Globus pallidus (tissue), 1 donor: ENCODE data around the gene RNF130.
A peak's percentile ranks its signal among the peaks of the same experiment; 100 is the strongest.
"Not testable (repeated sequence)": the region's sequence is repeated elsewhere in the genome, so short reads cannot be mapped to it uniquely, and the experiment has no call there.

Source experiments
- DNase-seq: peaks from one replicate; pipeline ENCODE4 v3.0.0-alpha.2; 2015; ENCODE audit warnings: low spot score

Gene RNF130

DNA sequence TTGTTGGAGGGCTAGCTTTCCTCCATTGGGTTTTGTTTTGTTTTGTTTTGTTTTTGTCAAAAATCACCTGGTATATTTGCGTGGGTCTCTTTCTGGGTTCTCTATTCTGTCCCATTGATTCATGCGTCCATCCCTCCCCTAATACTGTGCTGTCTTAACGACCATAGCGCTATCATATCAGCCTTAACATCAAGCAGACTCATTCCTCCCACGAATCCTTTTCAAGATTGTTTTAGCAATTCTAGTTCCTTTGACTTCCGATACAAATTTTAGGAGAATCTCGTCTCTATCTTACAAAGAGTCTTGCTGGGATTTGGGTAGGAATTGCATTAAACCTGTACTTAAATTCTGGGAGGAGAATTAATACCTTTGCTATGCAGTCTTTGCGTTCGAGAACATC lies 31.1 kb upstream of the RNF130 start:
- no peak for DNase-seq

DNA sequence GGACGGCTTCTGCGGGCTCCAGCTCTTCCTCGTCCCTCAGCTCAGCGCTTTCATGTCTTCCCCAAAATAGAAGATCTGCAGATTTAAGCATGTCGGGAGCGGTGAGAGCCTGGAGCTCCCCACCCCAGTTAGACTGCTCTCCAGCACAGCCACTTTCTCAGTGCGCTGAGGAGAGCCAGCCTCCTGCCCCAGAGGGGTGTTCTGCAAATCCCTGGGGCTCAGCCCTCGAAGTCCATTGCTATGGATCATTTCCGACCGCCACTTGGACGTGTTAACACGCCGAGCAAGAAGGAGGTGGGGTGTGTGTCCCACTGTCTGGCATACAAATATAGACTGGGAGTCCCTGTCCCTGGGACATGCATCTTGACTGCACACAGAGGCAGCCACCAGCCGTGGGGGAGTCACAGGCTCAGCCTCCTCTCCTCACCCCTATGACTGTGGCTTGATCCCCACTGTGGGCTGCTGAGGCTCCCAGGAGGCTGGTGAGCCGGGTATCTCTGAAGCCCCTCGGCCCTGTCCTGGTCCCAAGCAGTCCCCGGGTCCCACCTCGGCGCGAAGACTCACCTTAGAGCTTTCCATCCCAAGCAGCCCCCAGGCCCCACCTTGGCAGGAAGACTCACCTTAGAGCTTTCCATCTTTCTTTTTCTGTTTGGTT lies 30.0 kb upstream of the RNF130 start:
- DNase-seq, result no peak

DNA sequence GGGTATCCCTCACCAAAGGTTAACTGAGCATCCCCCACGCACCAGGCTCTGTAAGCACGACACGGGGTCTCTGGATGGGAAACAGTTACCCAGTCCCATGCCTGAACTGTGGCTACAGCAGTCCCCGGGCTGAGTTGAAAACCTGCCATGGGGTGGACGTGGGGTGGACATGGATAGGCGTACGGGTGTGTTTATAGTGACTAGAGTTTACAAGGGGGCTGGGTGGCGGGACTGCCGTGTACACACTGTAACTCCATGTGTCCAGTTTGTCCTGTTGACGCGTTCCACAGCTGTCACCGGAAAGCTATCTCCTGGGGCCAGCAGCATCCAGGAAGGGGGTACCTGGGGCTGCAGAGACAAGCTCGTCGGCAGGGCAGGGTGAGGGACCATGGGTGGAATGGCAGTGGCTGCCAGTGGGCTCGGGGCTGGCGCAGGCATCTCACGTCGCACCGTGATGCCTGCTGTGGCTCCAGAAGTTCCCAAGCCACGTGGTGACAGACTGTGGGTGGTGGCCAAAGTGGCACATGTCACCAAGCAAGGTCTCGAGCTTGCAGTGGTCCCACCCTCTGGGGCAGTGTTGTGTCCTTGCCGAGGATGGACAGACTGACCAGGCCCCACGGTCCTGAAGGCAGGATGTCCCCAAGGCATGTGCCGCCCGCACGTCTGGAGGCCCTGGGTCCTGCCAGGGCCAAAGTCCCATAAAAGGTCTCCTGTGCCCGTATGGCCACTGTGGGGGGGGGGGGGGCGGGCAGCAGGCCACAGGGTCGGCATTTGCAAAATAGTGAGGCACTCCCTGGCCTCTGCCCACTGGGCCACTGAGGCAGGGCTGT lies 29.3 kb upstream of the RNF130 start:
- DNase-seq, result no peak

DNA sequence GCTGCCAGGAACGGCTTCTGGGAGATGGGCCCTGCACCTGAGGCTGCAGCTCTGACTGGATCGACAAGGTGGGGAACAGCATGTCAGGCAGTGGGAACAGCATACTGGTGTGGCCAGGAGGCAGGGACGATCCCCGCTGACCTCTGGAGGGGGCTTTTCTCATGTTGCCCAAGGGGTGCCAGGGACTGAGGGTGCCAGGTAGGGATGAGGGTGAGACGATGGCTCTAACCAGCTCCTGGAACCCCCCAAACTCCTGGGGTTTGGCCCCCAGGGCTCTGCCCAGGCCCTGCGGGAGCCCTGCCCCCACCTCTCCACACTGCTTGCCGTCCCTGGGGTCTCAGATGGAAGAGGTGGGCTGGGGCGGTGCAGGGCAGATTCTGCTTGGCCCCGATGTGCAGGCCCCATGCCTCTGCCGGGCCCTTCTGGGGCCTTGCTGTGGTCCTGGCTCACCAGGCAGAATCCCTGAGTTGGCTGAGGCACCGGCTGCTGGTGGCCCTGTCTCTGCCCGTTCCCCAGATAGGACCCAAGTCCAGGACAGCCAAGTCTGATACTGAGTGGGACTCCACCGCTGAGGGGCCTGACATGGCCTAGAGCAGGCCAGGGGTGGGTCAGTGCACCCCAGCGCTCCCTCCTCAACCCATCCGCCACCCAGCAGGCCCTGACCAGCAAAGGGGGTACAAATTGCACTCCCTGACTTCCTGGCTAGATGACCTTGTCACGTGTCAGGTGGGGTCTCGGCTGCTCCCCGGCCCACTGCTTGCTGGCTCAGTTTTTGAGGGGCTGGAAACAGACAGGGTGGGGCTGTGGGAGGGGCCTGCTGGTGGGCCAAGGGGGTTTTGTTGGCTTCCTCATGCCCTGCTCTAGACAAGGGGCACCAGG lies 28.4 kb upstream of the RNF130 start:
- no peak for DNase-seq

DNA sequence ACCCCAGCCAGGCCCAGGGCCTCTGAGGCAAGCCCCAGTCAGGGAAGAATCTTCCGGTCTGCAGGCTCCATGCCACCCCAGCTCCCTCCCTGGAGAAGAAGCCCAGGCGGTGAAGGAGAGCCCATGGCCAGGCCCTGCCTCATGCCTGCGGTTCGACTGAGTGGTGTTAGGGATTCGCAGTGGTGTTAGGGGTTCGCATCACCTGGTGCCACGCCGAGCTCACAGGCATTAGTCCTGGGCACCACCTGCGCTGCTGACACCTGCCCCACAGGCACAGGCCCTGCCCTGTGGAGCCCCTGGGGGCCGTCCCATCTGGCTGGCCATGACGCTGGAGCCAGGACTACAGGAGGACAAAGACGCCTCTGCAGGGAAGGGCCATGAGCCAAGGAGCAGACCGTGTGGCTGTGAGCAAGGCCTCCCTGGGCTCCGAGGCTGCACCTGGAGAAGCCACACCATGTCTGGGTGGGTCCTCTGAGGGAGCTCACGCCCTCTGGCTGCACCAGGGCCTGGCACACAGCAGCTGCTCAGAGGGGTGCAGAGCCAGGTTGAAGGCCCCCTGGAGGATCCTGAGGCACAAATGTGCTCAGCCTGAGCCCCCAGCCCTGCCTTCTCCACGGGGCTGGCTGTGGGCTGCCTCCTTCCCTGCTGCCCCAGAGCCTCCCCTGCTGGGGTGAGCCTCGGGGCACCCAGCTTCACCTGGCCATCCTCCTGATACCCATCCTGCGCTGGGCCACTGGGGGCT lies 27.6 kb upstream of the RNF130 start:
- no peak for DNase-seq

DNA sequence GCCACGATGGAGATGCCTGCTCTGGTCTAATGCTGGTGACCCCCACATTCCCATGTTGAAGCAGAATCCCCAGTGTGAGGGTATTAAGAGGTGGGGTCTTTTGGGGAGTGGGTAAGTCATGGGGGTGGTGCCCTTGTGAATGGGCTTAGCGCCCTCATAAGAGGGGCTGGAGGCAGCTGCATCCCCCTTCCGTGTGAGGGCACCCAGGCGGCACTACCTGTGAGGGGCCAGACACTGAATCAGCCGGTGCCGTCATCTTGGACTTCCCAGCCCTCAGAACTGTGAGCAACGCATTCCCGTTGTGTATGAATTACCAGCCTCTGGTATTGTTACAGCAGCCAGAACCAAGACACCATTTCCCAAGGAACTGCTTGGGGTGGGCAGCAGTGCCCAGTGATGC lies 27.0 kb upstream of the RNF130 start:
- DNase-seq, result no peak

DNA sequence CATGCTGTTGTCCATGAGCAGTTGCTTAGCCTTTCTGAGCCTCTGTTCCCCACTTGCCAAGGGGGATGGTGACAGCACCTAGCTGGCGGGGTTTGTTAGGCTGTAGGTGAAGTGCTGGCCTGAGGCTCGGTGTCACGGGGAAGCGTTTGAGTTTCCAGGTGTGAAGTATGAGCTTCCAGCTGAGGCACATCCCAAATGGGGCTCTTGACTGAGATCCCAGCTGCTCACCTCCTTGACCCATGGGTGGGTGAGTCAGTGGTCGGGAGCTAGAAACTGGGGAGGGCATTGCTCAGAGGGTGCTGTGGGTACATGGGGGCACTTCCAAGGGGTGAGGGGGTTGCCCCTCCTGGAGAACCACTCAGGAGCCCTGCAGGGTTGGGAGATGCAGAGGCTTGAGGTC lies 26.4 kb upstream of the RNF130 start:
- DNase-seq, result no peak

DNA sequence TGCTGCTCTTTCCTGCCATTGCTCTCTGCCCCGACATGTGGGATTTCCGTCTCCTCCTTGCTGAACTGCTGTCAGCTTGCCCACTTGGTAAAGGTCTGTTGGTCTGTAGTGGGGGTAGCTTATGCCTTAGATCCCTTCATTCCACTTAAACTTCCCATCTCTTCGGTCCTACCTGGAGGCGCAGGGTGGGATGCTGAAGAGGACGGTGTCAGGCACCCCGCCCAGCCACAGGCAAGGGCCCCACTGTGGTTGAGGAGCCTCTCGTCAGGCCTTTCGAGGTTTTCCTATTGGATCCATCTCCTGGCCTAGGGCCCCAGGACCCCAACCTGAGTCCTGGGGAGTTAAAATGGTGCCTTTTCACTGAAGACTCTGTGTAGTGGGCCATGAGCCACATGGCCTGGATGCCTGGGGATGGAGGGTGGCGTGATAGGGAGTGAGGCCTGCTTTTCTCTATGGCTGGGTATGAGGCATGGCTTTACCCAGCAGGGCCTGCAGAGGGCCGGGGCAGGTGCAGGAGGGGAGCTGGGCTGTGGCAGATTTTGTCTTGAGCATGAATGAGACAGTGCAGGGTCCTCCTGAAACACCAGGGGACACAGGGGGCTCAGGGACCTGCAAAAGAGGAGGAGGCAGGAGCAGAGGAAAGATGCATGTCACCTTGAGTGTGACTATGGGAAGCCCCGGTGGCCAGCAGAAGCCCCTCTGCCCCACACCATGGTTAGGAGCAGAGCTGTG lies 25.8 kb upstream of the RNF130 start:
- DNase-seq, result no peak

DNA sequence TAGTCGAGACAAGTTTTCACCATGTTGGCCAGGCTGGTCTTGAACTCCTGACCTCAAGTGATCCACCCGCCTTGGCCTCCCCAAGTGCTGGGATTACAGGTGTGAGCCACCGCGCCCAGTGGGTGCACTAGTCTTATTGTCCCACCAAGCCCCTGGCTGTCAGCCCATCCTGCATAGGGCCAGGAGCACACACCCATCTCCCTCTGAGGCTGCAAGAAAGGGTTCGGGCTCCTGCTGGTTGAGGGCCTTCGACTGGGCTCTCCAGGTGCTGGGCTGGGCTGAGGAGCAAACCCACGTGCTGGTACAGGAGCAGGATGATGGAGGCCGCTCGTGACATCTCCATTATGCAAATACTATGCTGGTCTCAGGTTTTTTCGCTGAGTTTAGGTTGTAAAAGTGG lies 25.1 kb upstream of the RNF130 start:
- no peak for DNase-seq

DNA sequence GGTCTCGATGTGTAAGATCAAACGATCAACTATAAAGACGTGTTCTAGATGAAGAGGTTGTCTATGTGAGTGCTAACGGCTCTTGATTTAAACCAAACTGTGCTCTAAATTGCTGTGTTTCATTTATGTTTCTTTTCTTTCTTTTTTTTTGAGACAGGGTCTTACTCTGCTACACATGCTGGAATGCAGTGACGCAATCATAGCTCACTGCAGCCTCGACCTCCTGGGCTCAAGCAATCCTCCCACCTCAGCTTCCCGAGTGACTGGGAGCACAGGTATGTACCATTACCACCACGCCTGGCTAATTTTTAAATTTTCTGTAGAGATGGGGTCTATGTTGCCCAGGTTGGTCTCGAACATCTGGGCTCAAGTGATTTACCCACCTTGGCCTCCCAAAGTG lies 24.0 kb upstream of the RNF130 start:
- DNase-seq, result no peak

DNA sequence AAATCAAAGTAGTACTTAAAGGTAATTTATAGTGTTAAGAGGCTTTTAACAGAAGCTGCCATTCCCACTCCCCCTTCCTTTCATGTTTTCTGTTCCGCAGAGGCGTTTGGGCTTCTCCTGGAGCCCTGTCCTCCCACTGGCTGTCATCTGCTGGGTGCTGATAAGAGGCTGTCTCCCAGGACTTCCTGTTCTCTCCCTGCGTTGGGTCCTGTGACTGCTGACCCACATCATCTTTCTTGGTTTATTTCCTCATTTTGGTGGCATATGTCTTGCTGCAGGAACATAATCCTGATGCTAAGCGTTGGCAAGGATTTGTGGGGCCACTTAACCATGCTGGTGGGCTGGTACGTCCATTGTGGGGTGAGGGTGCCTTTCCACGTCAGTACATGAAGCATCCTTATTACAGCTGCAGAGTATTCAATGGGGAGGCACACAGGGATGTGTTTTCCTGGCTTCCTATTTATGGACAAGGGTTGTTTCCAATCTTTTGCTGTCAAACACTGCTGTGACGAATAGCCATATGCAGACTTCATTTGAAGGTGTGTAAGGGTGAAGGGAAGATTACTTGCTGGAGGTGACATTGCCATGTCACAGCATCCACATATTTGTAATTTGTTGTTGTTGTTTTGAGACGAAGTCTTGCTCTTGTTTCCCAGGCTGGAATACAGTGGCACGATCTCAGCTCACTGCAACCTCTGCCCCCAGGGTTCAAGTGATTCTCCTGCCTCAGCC lies 22.3 kb upstream of the RNF130 start:
- DNase-seq, result peak; percentile 57

DNA sequence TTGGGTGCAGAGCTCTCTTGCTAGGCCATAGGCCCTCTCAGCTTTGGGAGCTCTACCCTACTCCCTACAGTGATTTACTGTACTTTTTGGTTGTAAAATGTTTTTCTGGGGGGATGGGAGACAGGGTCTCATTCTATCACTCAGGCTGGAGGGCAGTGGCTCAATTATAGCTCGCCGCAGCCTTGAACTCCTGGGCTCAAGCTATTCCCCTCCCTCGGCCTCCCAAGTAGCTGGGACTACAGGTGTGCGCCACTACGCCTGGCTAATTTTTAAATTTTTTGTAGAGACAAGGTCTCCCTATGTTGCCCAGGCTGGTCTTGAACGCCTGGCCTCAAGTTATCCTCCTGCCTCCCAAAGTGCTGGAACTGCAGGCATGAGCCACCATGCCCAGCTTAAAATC lies 21.7 kb upstream of the RNF130 start:
- no peak for DNase-seq

DNA sequence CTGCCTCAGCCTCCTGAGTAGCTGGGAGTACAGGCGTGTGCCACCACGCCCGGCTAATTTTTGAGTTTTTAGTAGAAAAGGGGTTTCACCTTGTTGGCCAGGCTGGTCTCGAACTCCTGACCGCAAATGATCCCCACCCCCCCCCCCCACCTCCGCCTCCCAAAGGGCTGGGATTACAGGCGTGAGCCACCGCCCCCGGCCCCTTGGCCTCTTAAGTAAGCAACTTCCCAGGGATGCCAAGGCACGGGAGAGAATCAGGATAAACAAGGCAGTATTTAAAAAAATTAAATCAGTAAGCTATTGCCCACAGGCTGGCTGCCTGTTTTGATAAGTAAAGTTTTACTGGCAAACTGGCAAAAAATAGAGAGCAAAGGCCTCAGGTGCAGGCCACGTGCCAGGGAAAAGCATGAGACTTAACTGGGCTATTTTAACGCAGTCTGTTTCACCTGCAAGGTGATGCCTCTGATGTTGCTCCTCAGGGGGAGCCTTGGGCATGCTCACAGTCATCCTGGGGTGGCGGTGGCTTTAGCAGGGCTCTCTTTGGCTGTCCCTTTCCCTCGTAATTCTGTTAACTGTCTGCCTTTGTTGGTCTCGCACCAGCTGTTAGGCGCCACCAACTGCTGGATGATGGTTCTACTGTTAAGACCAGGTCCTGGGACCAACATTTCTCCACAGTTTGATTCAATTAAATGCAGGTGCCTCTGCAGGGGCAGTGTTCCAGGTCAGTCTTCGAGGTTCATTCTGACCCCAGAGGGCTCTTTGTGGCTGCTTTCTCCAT lies 19.4 kb upstream of the RNF130 start:
- DNase-seq, result peak; percentile 55

DNA sequence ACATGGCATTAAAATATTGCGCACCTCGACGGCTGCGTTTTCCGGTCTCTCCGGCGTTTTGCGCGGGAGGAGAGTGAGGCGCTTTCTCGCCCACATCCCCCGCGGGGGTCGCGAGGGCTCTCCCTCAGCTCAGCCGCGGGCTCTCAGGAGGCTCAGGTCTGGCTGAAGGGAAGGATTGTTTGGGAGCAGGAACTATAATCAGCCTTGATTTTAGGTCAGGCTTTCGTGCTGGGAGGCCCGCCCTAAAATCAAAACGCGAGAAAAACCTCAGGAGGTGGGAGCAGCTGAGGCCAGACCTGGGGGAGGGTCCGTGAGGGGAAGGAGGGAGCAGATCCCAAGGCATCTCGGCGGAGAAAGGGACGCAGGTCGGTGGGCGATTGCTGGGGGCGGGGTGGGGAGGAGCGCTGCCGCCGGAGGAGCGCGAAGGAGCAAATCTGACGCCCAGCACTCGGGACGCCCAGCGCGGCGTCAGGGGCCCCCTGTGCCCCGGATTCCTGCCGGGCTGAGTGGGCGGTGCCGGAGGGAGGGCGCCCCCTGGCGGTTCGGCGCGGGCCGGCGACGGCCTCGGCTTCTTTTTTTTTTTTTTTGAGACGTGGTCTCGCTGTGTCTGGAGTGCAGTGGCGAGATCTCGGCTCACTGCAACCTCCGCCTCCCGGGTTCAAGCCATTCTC lies 18.7 kb upstream of the RNF130 start:
- peak; percentile 56 for DNase-seq

DNA sequence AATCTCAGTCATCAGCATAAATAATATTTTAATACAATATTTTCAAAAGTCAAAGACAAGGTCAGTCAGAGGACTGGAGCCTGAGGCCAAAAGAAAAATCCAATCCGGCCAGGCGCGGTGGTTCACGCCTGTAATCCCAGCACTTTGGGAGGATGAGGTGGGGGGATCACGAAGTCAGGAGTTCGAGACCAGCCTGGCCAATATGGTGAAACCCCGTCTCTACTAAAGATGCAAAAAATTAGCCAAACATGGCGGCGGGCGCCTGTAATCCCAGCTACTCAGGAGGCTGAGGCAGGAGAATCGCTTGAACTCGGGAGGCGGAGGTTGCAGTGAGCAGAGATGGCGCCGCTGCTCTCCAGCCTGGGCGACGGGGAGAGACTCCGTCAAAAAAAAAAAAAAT lies 18.1 kb upstream of the RNF130 start:
- not testable (repeated sequence) for DNase-seq

DNA sequence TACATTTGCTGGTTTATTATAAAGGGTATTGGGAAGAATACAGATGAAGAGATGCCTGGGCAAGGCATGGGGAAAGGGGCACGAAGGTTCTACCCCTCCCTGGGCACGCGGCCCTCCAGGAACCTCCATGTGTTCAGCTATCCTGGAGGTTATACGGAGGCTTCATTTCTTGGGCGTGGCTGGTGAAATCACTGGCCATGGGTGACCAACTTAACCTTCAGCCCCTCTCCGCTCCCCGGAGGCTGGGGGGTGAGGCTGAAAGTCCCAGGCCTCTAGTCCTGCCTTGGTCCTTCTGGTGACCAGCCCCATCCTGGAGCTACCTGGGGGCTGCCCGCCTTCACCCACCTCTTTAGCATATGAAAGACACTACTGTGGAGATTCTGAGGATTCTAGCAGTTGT lies 17.0 kb upstream of the RNF130 start:
- no peak for DNase-seq

DNA sequence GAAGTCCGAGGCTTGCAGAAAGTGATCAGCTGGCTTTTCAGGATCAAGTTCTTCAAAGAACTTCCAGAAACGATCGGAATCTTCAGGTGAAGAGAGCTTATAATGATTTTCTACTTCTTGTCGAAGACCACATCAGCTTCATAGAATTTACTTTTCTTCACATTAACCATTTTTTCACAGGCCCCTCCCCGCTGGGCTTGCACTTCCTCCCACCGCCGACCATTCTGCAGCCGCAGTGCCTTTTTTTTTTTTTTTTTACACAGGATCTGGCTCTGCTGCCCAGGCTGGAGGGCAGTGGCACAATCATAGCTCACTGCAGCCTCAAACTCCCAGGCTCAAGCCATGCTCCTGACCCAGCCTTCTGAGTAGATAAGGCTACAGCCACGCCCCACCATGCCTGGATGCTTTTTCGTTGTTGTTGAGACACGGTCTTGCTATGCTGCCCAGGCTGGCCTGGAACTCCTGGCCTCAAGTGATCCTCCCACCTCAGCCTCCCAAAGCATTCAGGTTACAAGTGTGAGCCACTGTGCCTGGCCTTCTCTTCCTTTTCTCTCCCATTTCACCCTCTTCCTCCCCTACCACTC lies 15.3 kb upstream of the RNF130 start:
- no peak for DNase-seq

DNA sequence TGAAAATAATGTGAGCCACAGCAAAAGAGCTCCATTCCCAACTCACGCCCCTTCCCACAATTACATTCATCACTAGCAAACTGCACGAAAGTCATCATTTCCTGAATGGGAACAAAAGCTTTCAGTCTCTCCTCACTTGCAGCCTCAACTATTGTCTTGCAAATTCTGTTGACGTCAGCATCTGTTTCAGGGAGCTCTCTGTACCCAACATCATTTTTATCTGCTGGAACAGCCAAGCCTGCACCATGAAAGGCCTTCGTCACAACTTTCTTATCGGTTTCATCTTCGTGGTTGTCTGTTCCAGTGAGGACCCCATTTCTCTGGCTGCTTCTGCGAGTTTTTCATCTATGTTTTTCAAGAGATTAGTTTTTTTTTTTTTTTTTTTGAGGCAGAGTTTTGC lies 14.3 kb upstream of the RNF130 start:
- peak; percentile 82 for DNase-seq
